Hematopoietic multipotent progenitor cell treated with erythropoietin and hydrocortisone succinate and interleukin-3 and kit ligand, for 15 days (in vitro differentiated cells): ENCODE measurements around the gene SETD1B.
"Not testable (repeated sequence)": the region's sequence is repeated elsewhere in the genome, so short reads cannot be mapped to it uniquely, and the experiment has no call there.

Source experiments
- DNase-seq: peaks from one replicate; pipeline ENCODE4 v3.0.0-alpha.2; 2015; ENCODE audit warnings: low spot score

SETD1B gene

GRCh38 chr12:121803861-121804416, at the start of gene SETD1B:
Gene SETD1B (plus strand): TSS chr12:121804009. CDS start chr12:121804738, 729 bp downstream.
- peak; percentile 69 for DNase-seq

- no peak for DNase-seq
Measured at GRCh38 chr12:121754836-121755235, 49.0 kb upstream of the SETD1B start.

DNA sequence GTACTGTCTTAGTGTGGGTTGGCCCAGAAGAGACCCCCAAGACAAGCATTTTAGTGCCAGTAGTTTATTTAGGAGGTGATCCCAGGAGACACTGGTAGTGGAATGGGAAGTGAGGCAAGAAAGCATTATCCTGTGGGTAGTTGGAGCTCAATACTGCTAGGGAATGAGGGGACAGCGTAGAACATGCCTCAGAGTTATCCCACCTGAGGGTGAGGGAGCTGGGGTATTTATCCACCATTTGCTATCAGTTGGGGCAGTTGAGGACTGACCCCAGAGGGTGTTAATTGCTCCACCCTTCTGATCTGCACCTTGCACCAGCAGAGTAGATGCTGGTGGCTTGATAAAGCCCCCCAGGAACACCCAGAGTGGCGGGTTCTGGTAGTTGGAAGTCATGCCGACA, 48.2 kb upstream of the SETD1B start:
- no peak for DNase-seq

DNA sequence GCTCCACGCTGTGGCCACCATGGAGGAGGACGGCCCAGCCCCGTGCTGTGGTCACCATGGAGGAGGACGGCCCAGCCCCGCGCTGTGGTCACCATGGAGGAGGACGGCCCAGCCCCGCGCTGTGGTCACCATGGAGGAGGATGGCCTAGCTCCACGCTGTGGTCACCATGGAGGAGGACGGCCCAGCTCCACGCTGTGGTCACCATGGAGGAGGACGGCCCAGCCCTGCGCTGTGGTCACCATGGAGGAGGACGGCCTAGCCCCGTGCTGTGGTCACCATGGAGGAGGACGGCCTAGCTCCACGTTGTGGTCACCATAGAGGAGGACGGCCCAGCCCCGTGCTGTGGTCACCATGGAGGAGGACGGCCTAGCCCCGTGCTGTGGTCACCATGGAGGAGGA, 45.3 kb upstream of the SETD1B start:
- DNase-seq = not testable (repeated sequence)

GRCh38 chr12:121762269-121762668, 41.5 kb upstream of the SETD1B start:
- no peak for DNase-seq

DNA sequence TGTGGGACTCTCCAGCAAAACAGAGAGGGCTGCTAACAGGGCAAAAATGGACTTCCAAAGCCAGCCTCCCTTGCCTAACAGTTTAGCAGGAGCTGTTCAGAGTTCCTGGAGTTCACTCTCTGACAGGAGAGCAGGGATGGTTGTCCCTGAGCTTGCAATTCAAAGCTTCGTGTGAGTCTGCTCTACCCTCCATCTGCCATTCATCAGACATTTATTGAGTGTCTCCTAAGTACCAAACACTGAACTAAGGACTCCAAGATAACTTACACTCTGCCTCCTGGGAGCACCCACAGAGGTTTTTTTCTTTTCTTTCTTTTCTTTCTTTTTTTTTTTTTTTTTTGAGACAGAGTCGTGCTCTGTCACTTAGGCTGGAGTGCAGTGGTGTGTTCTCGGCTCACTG, 39.0 kb upstream of the SETD1B start:
- no peak for DNase-seq

DNA sequence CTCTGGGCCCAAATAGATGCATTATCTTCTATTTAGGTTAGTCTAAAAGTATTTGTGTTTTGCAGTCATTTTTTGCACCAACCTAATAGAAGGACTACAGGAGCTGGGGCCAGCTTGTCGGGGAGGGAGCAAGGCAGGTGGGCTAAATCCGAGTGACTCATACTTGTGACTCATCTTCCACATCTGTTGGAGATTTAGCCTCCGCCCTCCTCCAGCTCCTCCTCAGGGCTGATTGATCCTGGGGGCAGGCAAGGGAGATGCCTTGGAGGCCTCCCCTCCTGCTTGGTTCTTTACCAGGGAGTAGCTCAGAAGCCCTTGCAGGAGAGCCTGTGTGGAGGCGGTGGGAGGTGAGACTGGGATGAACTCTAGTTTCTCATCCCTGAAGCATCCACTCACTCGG, 38.2 kb upstream of the SETD1B start:
- DNase-seq = peak; percentile 43

- DNase-seq = no peak
Measured at GRCh38 chr12:121766290-121767039, 37.3 kb upstream of the SETD1B start.

- no peak for DNase-seq
Measured at GRCh38 chr12:121767525-121768016, 36.2 kb upstream of the SETD1B start.

- no peak for DNase-seq
Measured at GRCh38 chr12:121769297-121769830, 34.4 kb upstream of the SETD1B start.

- peak; percentile 73 for DNase-seq
Measured at GRCh38 chr12:121769831-121770301, 33.9 kb upstream of the SETD1B start.

DNA sequence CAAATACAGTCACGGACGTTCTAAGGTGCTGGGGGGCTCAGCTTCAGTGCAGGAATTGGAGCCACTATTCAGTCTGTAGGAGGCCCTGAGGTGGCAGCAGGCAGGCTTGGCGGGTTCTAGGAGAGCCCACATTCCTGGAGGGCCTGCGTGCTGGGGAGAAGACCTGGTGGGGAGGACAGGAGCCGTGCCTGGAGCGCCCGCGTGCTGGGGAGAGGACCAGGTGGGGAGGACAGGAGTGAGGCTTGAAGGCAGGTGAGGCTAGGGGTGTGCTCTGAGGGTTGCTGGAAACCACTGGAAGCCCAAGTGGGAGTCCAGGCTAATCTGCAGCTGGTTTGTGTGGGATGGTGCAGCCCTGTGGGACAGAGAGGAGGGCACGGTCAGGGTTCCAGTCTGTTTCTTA, 33.4 kb upstream of the SETD1B start:
- DNase-seq = no peak

- DNase-seq = no peak
Measured at GRCh38 chr12:121770813-121771625, 32.8 kb upstream of the SETD1B start.

GRCh38 chr12:121773011-121773777, 30.6 kb upstream of the SETD1B start:
- DNase-seq = peak; percentile 89

- no peak for DNase-seq
Measured at GRCh38 chr12:121774968-121775474, 28.8 kb upstream of the SETD1B start.

DNA sequence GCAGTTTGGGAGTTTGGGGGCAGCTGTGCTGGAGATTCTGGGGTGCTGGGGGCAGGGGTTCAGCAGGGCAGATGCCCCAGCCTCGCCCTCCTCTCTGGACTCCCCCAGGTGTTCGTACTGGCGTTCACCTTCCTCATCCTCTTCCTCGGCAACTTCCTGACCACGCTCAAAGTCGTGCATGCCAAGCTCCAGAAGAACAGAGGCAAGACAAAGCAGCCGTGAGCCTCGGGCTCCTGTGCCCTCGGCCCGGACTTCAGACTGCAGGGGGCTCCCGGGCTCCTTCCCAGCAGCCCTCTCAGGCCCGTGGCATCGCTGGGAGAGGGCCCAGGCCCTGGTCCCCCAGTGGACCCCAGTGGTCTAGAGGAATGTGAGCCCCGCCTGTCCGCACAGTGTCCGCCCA, 28.3 kb upstream of the SETD1B start:
- no peak for DNase-seq

DNA sequence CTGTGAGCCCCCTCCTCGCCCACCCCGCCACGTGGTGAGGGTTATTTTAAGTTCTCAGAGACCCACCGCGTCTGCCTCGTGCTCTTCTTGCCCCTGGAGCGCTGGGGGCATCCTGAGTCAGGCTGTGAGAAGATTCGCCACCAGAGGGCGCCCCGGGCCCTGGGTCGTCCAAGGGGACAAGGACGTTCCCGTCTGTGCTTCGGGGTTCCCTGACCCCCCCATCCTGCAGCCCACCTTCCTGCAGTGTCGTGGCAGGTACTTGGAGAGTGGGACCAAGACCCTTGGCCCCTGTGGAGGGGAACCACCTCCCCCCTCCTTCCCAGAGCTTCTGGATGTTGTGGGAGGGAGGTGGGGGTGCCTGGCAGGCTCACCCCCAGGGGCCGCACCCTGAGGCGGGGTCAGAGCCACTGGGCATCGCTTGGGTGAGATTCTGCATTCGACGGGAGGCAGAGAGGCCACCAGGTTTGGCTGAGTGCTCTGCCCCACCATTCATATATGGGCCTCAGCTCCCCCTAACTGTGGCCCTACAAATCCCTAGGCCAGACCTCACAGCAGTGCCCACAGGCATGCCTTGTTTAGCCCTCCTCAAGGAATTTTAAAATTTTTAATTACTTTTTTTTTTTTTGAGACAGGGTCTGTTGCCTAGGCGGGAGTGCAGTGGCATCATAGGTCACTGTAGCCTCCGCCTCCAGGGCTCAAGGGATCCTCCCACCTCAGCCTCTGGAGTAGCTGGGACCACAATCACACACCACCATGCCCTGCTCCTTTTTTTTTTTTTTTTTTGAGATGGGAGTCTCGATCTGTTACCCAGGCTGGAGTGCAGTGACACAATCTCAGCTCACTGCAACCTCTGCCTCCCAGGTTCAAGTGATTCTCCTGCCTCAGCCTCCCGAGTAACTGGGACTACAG, 27.4 kb upstream of the SETD1B start:
- DNase-seq = peak; percentile 87

GRCh38 chr12:121778567-121779421, 25.0 kb upstream of the SETD1B start:
- DNase-seq = peak; percentile 70

GRCh38 chr12:121779422-121779895, 24.4 kb upstream of the SETD1B start:
- no peak for DNase-seq
